Activated CD4-positive, alpha-beta T cell treated with anti-CD3 and anti-CD28 coated beads, Interleukin-2, amount 10 ng/mL, durations not matched to agents 24 days and 14 days (primary cell): Measurements from ENCODE around the gene RAI14. TPM values are rescaled to one million over a fixed set of nuclear protein-coding genes. Genes with fewer than 3 reads are reported as not detected.

Experiments
- DNase-seq: peaks from one replicate; pipeline ENCODE4 v3.0.0; 2022
- H3K27ac Mint-ChIP-seq: one replicate; pipeline ENCODE4 v1.8.0; 2022; ENCODE audit warnings: mild to moderate bottlenecking, mixed read lengths
- H3K27me3 Mint-ChIP-seq: one replicate; pipeline ENCODE4 v1.8.0; 2022; ENCODE audit warnings: mixed read lengths
- H3K36me3 Mint-ChIP-seq: one replicate; pipeline ENCODE4 v1.8.0; 2022; ENCODE audit warnings: low read depth, mild to moderate bottlenecking, mixed read lengths
- H3K4me1 Mint-ChIP-seq: one replicate; pipeline ENCODE4 v1.8.0; 2021; ENCODE audit warnings: mixed read lengths
- H3K4me3 Mint-ChIP-seq: one replicate; pipeline ENCODE4 v1.8.0; 2022; ENCODE audit warnings: mild to moderate bottlenecking, moderate library complexity, mixed read lengths
- H3K9me3 Mint-ChIP-seq: one replicate; pipeline ENCODE4 v1.8.0; 2021; ENCODE audit warnings: mixed read lengths
- intact Hi-C: fragments of 100-400 bp; cut with micrococcal nuclease; formaldehyde crosslinking; loops from one replicate; pipeline ENCODE4 v1.15.1; 2023
- total RNA-seq: library from RNA; stranded (reverse); gene quantifications from 2 replicates; pipeline ENCODE4 v1.2.3, GENCODE V29; 2022

The RAI14 gene
- total RNA-seq, 1 donor from 2014 or later = 5.1 TPM

- Mint-ChIP-seq H3K4me1 (no peaks in the 10 kb centered on the region), H3K27ac (no peak overlapping the region), H3K9me3 (peaks cover 7% of the 10 kb centered on the region), H3K4me3 (no peak overlapping the region), H3K36me3 (no peaks in the 10 kb centered on the region), H3K27me3 (peaks cover 1% of the 10 kb centered on the region)
- intact Hi-C loops = no loop called here
- DNase-seq = no peak
Measured at GRCh38 chr5:34731435-34732232, 75.5 kb downstream of the RAI14 start.

- no peaks in the 10 kb centered on the region for H3K4me1 Mint-ChIP-seq
- no peak overlapping the region for H3K27ac Mint-ChIP-seq
- H3K36me3 Mint-ChIP-seq = no peaks in the 10 kb centered on the region
- H3K27me3 Mint-ChIP-seq = peaks cover 7% of the 10 kb centered on the region
- peaks cover 3% of the 10 kb centered on the region for H3K9me3 Mint-ChIP-seq
- intact Hi-C loops = no loop called here
- no peak overlapping the region for H3K4me3 Mint-ChIP-seq
- no peak for DNase-seq
Measured at GRCh38 chr5:34734326-34734725, 78.2 kb downstream of the RAI14 start.

GRCh38 chr5:34735491-34736426 is 79.6 kb downstream of the RAI14 start:
- Mint-ChIP-seq H3K9me3 (no peaks in the 10 kb centered on the region), H3K27ac (no peak overlapping the region), H3K4me1 (no peaks in the 10 kb centered on the region), H3K27me3 (peaks cover 7% of the 10 kb centered on the region), H3K36me3 (no peaks in the 10 kb centered on the region), H3K4me3 (no peak overlapping the region)
- intact Hi-C loops = no loop called here
- DNase-seq = no peak

GRCh38 chr5:34736445-34737115 is 80.5 kb downstream of the RAI14 start:
- DNase-seq = no peak
- Mint-ChIP-seq H3K27ac (no peak overlapping the region), H3K9me3 (peaks cover 7% of the 10 kb centered on the region), H3K27me3 (peaks cover 7% of the 10 kb centered on the region), H3K4me3 (no peak overlapping the region), H3K4me1 (no peaks in the 10 kb centered on the region), H3K36me3 (no peaks in the 10 kb centered on the region)
- intact Hi-C loops = no loop called here

- no peaks in the 10 kb centered on the region for H3K36me3 Mint-ChIP-seq
- no peak for DNase-seq
- intact Hi-C loops = no loop called here
- no peak overlapping the region for H3K27ac Mint-ChIP-seq
- peaks cover 9% of the 10 kb centered on the region for H3K9me3 Mint-ChIP-seq
- H3K4me3 Mint-ChIP-seq = no peak overlapping the region
- peaks cover 7% of the 10 kb centered on the region for H3K27me3 Mint-ChIP-seq
- H3K4me1 Mint-ChIP-seq = no peaks in the 10 kb centered on the region
Measured at GRCh38 chr5:34737731-34738130, 81.6 kb downstream of the RAI14 start.

GRCh38 chr5:34738381-34738780 is 82.3 kb downstream of the RAI14 start:
- DNase-seq = no peak
- intact Hi-C loops = no loop called here
- Mint-ChIP-seq H3K27ac (no peak overlapping the region), H3K27me3 (peaks cover 7% of the 10 kb centered on the region), H3K36me3 (no peaks in the 10 kb centered on the region), H3K4me1 (peaks cover 2% of the 10 kb centered on the region), H3K9me3 (peaks cover 9% of the 10 kb centered on the region), H3K4me3 (no peak overlapping the region)

GRCh38 chr5:34740389-34740806 is 84.3 kb downstream of the RAI14 start:
- Mint-ChIP-seq H3K9me3 (peaks cover 9% of the 10 kb centered on the region), H3K4me1 (peaks cover 2% of the 10 kb centered on the region), H3K36me3 (no peaks in the 10 kb centered on the region), H3K4me3 (no peak overlapping the region), H3K27ac (no peak overlapping the region), H3K27me3 (peaks cover 5% of the 10 kb centered on the region)
- intact Hi-C loops = no loop called here
- DNase-seq = no peak

- peaks cover 14% of the 10 kb centered on the region for H3K9me3 Mint-ChIP-seq
- H3K4me1 Mint-ChIP-seq = peaks cover 2% of the 10 kb centered on the region
- no peak overlapping the region for H3K4me3 Mint-ChIP-seq
- intact Hi-C loops = no loop called here
- no peak for DNase-seq
- H3K27ac Mint-ChIP-seq = no peak overlapping the region
- H3K27me3 Mint-ChIP-seq = peaks cover 5% of the 10 kb centered on the region
- no peaks in the 10 kb centered on the region for H3K36me3 Mint-ChIP-seq
Measured at GRCh38 chr5:34742061-34742460, 85.9 kb downstream of the RAI14 start.

- DNase-seq = no peak
- H3K4me3 Mint-ChIP-seq = no peak overlapping the region
- no peaks in the 10 kb centered on the region for H3K36me3 Mint-ChIP-seq
- H3K27ac Mint-ChIP-seq = no peak overlapping the region
- peaks cover 2% of the 10 kb centered on the region for H3K4me1 Mint-ChIP-seq
- intact Hi-C loops = no loop called here
- H3K9me3 Mint-ChIP-seq = peaks cover 14% of the 10 kb centered on the region
- no peaks in the 10 kb centered on the region for H3K27me3 Mint-ChIP-seq
Measured at GRCh38 chr5:34743878-34744277, 87.8 kb downstream of the RAI14 start.

GRCh38 chr5:34748431-34748830 is 92.3 kb downstream of the RAI14 start:
- DNase-seq = no peak
- H3K4me3 Mint-ChIP-seq = no peak overlapping the region
- peaks cover 2% of the 10 kb centered on the region for H3K27me3 Mint-ChIP-seq
- no peaks in the 10 kb centered on the region for H3K4me1 Mint-ChIP-seq
- no peaks in the 10 kb centered on the region for H3K36me3 Mint-ChIP-seq
- H3K27ac Mint-ChIP-seq = no peak overlapping the region
- intact Hi-C loops = no loop called here
- H3K9me3 Mint-ChIP-seq = peaks cover 5% of the 10 kb centered on the region

GRCh38 chr5:34749431-34749873 is 93.3 kb downstream of the RAI14 start:
- Mint-ChIP-seq H3K9me3 (peaks cover 5% of the 10 kb centered on the region), H3K36me3 (no peaks in the 10 kb centered on the region), H3K27me3 (peaks cover 2% of the 10 kb centered on the region), H3K4me3 (no peak overlapping the region), H3K4me1 (no peaks in the 10 kb centered on the region), H3K27ac (no peak overlapping the region)
- intact Hi-C loops = no loop called here
- DNase-seq = no peak

- no peak for DNase-seq
- Mint-ChIP-seq H3K4me1 (no peaks in the 10 kb centered on the region), H3K36me3 (no peaks in the 10 kb centered on the region), H3K9me3 (peaks cover 5% of the 10 kb centered on the region), H3K27ac (no peak overlapping the region), H3K27me3 (peaks cover 2% of the 10 kb centered on the region), H3K4me3 (no peak overlapping the region)
- intact Hi-C loops = no loop called here
Measured at GRCh38 chr5:34750206-34750605, 94.1 kb downstream of the RAI14 start.

GRCh38 chr5:34751807-34752736 is 95.9 kb downstream of the RAI14 start:
- Mint-ChIP-seq H3K36me3 (no peaks in the 10 kb centered on the region), H3K4me1 (no peaks in the 10 kb centered on the region), H3K27me3 (peaks cover 2% of the 10 kb centered on the region), H3K27ac (no peak overlapping the region), H3K4me3 (no peak overlapping the region), H3K9me3 (no peaks in the 10 kb centered on the region)
- DNase-seq = no peak
- intact Hi-C loops = no loop called here
